Loucy (cell line): ENCODE data around the gene STIM1.

Experiments
- H2AFZ ChIP-seq: fragments of 200-600 bp; sonication (generic); 2 replicates; pipeline ENCODE4 v1.6.0; 2016; ENCODE audit warnings: antibody characterized with exemption, mild to moderate bottlenecking, low read length, moderate library complexity
- H3F3A ChIP-seq: fragments of 200-600 bp; 2 replicates; pipeline ENCODE4 v1.6.0; 2016; ENCODE audit warnings: antibody characterized with exemption, low read depth, mild to moderate bottlenecking
- H3K27me3 ChIP-seq: fragments of 200-600 bp; sonication (generic); 2 replicates; pipeline ENCODE4 v1.6.1; 2014; ENCODE audit warnings: low read length, mild to moderate bottlenecking; ENCODE audit not compliant: insufficient read depth, poor library complexity, severe bottlenecking
- H3K36me3 ChIP-seq: fragments of 200-600 bp; sonication (generic); 2 replicates; pipeline ENCODE4 v1.6.1; 2016; ENCODE audit warnings: low read length; ENCODE audit not compliant: insufficient read depth
- H3K4me1 ChIP-seq: fragments of 200-600 bp; sonication (generic); 2 replicates; pipeline ENCODE4 v1.5.1; 2014; ENCODE audit warnings: low read length, mild to moderate bottlenecking; ENCODE audit not compliant: insufficient read depth, poor library complexity, severe bottlenecking
- H3K4me2 ChIP-seq: fragments of 200-600 bp; sonication (generic); 2 replicates; pipeline ENCODE4 v1.6.0; 2014; ENCODE audit warnings: antibody characterized with exemption, low read length, low read depth, mild to moderate bottlenecking; ENCODE audit not compliant: poor library complexity, severe bottlenecking
- H3K4me3 ChIP-seq: fragments of 200-600 bp; sonication (generic); 2 replicates; pipeline ENCODE4 v1.5.1; 2014; ENCODE audit warnings: low read length, mild to moderate bottlenecking, mixed read lengths; ENCODE audit not compliant: poor library complexity, severe bottlenecking
- H3K79me2 ChIP-seq: fragments of 200-600 bp; sonication (generic); 2 replicates; pipeline ENCODE4 v1.6.1; 2014; ENCODE audit warnings: low read length; ENCODE audit not compliant: insufficient read depth
- H3K9ac ChIP-seq: fragments of 200-600 bp; sonication (generic); 2 replicates; pipeline ENCODE4 v1.6.0; 2014; ENCODE audit warnings: mild to moderate bottlenecking, low read depth, low read length, moderate library complexity; ENCODE audit not compliant: poor library complexity, severe bottlenecking
- H3K9me2 ChIP-seq: fragments of 200-600 bp; sonication (generic); replicated peaks from 2 replicates; pipeline ENCODE4 v1.6.1; 2016; ENCODE audit warnings: low read depth, low read length, mixed read lengths
- H3K9me3 ChIP-seq: fragments of 200-600 bp; sonication (generic); 2 replicates; pipeline ENCODE4 v1.6.1; 2014; ENCODE audit warnings: mild to moderate bottlenecking, antibody characterized with exemption, low read length, low read depth; ENCODE audit not compliant: insufficient read depth
- H4K20me1 ChIP-seq: fragments of 200-600 bp; sonication (generic); 2 replicates; pipeline ENCODE4 v1.6.0; 2014; ENCODE audit warnings: antibody characterized with exemption, low read length, mild to moderate bottlenecking; ENCODE audit not compliant: insufficient read depth, poor library complexity, severe bottlenecking
- EZH2phosphoT487 ChIP-seq: fragments of 200-600 bp; IDR thresholded peaks from 2 replicates; pipeline ENCODE4 v1.6.1; 2018; ENCODE audit warnings: antibody characterized with exemption, mild to moderate bottlenecking, moderate library complexity, borderline replicate concordance
- TF ChIP-seq, protein P1 (sequence below): fragments of 200-600 bp; sonication (generic); conservative IDR thresholded peaks from 2 replicates; pipeline ENCODE4 v1.5.1; 2014; ENCODE audit warnings: mild to moderate bottlenecking, antibody characterized with exemption, low read length

The STIM1 gene

DNA sequence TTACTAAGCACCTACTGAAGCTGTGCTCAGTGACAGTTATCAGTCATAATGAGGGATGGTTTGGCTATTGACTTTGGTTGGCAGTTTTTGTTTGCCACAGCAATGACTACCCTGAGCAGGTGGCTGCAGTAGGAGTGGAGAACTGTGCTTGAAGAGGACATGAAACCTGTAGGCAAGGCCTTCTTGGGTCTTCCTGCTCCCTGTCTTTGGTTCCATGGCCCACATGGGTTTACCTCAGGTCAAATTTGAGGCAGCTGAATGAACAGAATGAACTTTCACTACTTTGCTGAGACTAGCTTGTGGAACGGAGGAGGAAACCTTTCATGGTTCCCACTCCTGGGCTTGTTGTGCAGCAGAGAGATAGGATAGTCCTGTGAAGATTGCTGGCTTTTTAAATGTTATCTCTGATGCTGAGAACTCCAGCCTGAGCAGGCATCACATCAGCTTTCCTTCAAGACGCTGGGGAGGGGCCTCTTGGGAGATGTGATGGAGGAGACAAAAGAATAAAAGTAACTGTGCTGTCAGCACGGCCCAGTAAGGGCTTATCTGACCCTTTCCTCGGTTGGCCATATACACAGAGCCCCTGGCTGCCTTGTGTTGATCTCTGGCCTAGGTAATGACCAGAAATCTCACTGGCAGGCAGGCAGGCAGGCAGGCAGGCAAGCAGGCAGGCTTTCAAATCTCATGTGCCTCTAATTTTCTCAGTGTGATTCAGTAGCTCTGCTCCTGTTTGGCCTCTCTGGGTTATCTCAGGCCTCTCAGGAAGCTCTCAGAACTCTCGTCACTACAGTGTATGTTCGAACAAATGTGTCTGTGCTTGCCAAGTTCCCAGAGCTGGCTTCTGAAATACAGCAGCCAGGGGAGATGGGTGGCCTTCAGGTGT, 12.0 kb downstream of the STIM1 start:
- Histone ChIP-seq H4K20me1 (peaks cover 23% of the 10 kb centered on the region), H3K79me2 (peaks cover 100% of the 10 kb centered on the region)

DNA sequence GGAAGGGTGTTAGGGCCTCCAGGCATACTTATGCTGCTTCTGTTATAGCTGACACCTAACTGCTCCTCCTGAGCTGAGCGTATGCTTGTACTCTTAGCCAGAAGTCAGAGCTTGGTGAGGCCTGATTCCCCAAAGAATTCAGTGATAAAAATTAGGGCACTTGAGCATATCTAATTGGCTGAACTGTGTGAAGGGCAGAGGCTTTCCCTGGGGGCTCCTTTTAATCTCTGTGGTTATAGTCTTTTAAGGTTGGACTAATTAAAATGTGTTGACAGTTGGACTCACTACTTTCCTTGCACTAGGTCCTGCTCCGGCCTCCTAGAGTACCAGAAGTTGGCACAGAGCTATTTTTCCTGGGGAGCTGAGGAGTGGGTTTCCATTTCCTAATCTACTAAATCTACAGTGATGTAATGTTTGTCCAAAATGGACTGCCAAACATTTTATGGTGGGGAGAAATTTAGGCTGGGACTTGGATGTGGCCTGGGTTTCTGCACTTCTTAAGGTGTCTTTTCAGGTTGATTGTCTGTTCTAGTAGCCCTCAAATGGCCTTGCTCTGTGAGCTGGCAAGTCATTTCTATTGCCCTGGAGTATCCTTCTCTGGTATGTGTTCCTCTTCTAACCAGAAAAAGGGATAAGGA, 18.4 kb downstream of the STIM1 start:
- Histone ChIP-seq H3K4me1 (peaks cover 69% of the 10 kb centered on the region), H2AFZ (no peak overlapping the region), H3K27me3 (no peaks in the 10 kb centered on the region), H3K36me3 (no peaks in the 10 kb centered on the region; the same call in 1 of the 2 replicates), H3K79me2 (peaks cover 98% of the 10 kb centered on the region), H3K4me2 (peak overlapping the region; percentile 36), H3K9me3 (no peaks in the 10 kb centered on the region), H3K4me3 (peak overlapping the region; percentile 45), H3F3A (peaks cover 2% of the 10 kb centered on the region; the same call in 1 of the 2 replicates), H3K9me2 (no peaks in the 10 kb centered on the region), H4K20me1 (peaks cover 18% of the 10 kb centered on the region), H3K9ac (peak overlapping the region; percentile 32)
- TF ChIP-seq, protein P1, sequence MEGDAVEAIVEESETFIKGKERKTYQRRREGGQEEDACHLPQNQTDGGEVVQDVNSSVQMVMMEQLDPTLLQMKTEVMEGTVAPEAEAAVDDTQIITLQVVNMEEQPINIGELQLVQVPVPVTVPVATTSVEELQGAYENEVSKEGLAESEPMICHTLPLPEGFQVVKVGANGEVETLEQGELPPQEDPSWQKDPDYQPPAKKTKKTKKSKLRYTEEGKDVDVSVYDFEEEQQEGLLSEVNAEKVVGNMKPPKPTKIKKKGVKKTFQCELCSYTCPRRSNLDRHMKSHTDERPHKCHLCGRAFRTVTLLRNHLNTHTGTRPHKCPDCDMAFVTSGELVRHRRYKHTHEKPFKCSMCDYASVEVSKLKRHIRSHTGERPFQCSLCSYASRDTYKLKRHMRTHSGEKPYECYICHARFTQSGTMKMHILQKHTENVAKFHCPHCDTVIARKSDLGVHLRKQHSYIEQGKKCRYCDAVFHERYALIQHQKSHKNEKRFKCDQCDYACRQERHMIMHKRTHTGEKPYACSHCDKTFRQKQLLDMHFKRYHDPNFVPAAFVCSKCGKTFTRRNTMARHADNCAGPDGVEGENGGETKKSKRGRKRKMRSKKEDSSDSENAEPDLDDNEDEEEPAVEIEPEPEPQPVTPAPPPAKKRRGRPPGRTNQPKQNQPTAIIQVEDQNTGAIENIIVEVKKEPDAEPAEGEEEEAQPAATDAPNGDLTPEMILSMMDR, result no peak
- no peak for TF ChIP-seq EZH2phosphoT487

More for the DNA sequence above, 12.0 kb downstream of the STIM1 start:
- Histone ChIP-seq H3K36me3 (no peaks in the 10 kb centered on the region), H2AFZ (no peak overlapping the region), H3K9me3 (no peaks in the 10 kb centered on the region), H3K27me3 (no peaks in the 10 kb centered on the region), H3K9me2 (no peaks in the 10 kb centered on the region), H3K9ac (peak overlapping the region; percentile 44), H3K4me3 (peak overlapping the region; percentile 11), H3F3A (no peaks in the 10 kb centered on the region), H3K4me2 (peak overlapping the region; percentile 66), H3K4me1 (peaks cover 83% of the 10 kb centered on the region)
- TF ChIP-seq, protein P1, result no peak
- no peak for TF ChIP-seq EZH2phosphoT487

DNA sequence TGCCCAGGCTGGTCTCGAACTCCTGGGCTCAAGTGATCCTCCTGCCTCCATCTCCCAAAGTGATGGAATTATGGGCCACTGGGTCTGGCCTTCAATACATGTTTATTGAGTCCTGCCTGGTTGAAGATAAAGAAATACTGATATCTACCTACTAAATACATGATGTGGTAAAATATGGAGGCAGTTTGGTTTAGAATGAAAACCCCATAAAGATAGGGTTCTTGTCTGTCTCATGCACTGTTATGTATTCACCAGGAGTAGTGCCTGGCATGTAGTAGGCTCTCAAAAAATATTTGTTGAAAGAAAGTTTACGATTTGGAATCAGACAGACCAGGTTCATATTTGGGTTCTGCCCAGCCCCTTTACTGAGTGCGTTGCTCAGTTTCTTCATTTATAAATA, 21.1 kb downstream of the STIM1 start:
- Histone ChIP-seq H3K79me2 (peaks cover 97% of the 10 kb centered on the region), H4K20me1 (peaks cover 25% of the 10 kb centered on the region)

More for the DNA sequence above, 21.1 kb downstream of the STIM1 start:
- Histone ChIP-seq H3K4me3 (no peak overlapping the region), H2AFZ (no peak overlapping the region), H3F3A (peaks cover 2% of the 10 kb centered on the region; the same call in 1 of the 2 replicates), H3K36me3 (no peaks in the 10 kb centered on the region; the same call in 1 of the 2 replicates), H3K4me2 (peak overlapping the region; percentile 21), H3K27me3 (no peaks in the 10 kb centered on the region), H3K9ac (no peak overlapping the region), H3K9me2 (no peaks in the 10 kb centered on the region), H3K9me3 (no peaks in the 10 kb centered on the region), H3K4me1 (peaks cover 72% of the 10 kb centered on the region)
- TF ChIP-seq EZH2phosphoT487, result no peak
- TF ChIP-seq, protein P1, result no peak
